Liver (tissue), 9 donors: ENCODE data around the gene CDH4. TPM values are rescaled to one million over a fixed set of nuclear protein-coding genes. Genes with fewer than 3 reads are reported as not detected.

ENCODE experiments used
- DNase-seq: peaks from one replicate; pipeline ENCODE4 v3.0.0-alpha.2; 2017; ENCODE audit warnings: low spot score
- H3K27ac ChIP-seq, 2 donors: one replicate each; pipeline ENCODE4 v1.7.0; 2013; ENCODE audit warnings: inconsistent platforms in 2 of 2, low read length in 2 of 2, control low read depth in 1 of 2, low read depth in 1 of 2, mild to moderate bottlenecking in 1 of 2
- H3K27me3 ChIP-seq, 4 donors: one replicate each; pipeline versions ENCODE4 v1.6.1 to v1.7.0; 2013; ENCODE audit warnings: low read length in 3 of 4, inconsistent platforms in 1 of 4, mild to moderate bottlenecking in 1 of 4, moderate library complexity in 1 of 4; ENCODE audit not compliant: control insufficient read depth in 4 of 4, insufficient read depth in 4 of 4
- H3K36me3 ChIP-seq, 4 donors: one replicate each; pipeline versions ENCODE4 v1.6.1 to v1.7.0; 2013; ENCODE audit warnings: low read length in 3 of 4, mild to moderate bottlenecking in 3 of 4, low read depth in 1 of 4, moderate library complexity in 1 of 4; ENCODE audit not compliant: control insufficient read depth in 4 of 4, insufficient read depth in 3 of 4
- H3K4me1 ChIP-seq, 4 donors: one replicate each; pipeline versions ENCODE4 v1.6.1 to v1.7.0; 2013; ENCODE audit warnings: low read length in 3 of 4, mild to moderate bottlenecking in 3 of 4, moderate library complexity in 1 of 4; ENCODE audit not compliant: control insufficient read depth in 4 of 4, insufficient read depth in 4 of 4
- H3K4me3 ChIP-seq, 3 donors: one replicate each; pipeline versions ENCODE4 v1.6.1 to v1.7.0; 2013; ENCODE audit warnings: low read length in 3 of 3, control low read depth in 1 of 3, low read depth in 1 of 3, mild to moderate bottlenecking in 1 of 3
- H3K9ac ChIP-seq, 2 donors: one replicate each; pipeline ENCODE4 v1.7.0; 2013; ENCODE audit warnings: low read length in 2 of 2, mild to moderate bottlenecking in 2 of 2, moderate library complexity in 2 of 2, control low read depth in 1 of 2, low read depth in 1 of 2
- H3K9me3 ChIP-seq, 4 donors: one replicate each; pipeline versions ENCODE4 v1.6.1 to v1.7.0; 2013; ENCODE audit warnings: low read length in 3 of 4; ENCODE audit not compliant: control insufficient read depth in 4 of 4
- EGR1 ChIP-seq, 2 donors: IDR thresholded peaks; 2 replicates each; pipeline ENCODE4 v1.6.1; 2016 to 2018; ENCODE audit warnings: antibody characterized with exemption in 2 of 2, low read depth in 2 of 2
- FOXA1 ChIP-seq: IDR thresholded peaks from 2 replicates; pipeline ENCODE4 v1.6.1; 2016; ENCODE audit warnings: antibody characterized with exemption
- FOXA2 ChIP-seq: IDR thresholded peaks from 2 replicates; pipeline ENCODE4 v1.6.1; 2016; ENCODE audit warnings: antibody characterized with exemption
- GABPA ChIP-seq, 2 donors: IDR thresholded peaks in 1 of 2; conservative IDR thresholded peaks in 1 of 2; 2 replicates each; pipeline ENCODE4 v1.6.1; 2016; ENCODE audit warnings: antibody characterized with exemption in 2 of 2, mild to moderate bottlenecking in 1 of 2, moderate library complexity in 1 of 2
- HNF4A ChIP-seq, 2 donors: conservative IDR thresholded peaks; 2 replicates each; pipeline ENCODE4 v1.6.1; 2016; ENCODE audit warnings: antibody characterized with exemption in 2 of 2, mild to moderate bottlenecking in 2 of 2
- HNF4G ChIP-seq: IDR thresholded peaks from 2 replicates; pipeline ENCODE4 v1.6.1; 2016; ENCODE audit warnings: antibody characterized with exemption
- JUND ChIP-seq, 2 donors: IDR thresholded peaks; 2 replicates each; pipeline ENCODE4 v1.6.1; 2016; ENCODE audit warnings: antibody characterized with exemption in 2 of 2
- MAX ChIP-seq: IDR thresholded peaks from 2 replicates; pipeline ENCODE4 v1.6.1; 2016; ENCODE audit warnings: antibody characterized with exemption
- NR2F2 ChIP-seq: IDR thresholded peaks from 2 replicates; pipeline ENCODE4 v1.6.1; 2016; ENCODE audit warnings: antibody characterized with exemption
- RAD21 ChIP-seq, 2 donors: IDR thresholded peaks; 2 replicates each; pipeline ENCODE4 v1.6.1; 2016; ENCODE audit warnings: antibody characterized with exemption in 2 of 2, mild to moderate bottlenecking in 2 of 2
- REST ChIP-seq: IDR thresholded peaks from 2 replicates; pipeline ENCODE4 v1.6.1; 2016; ENCODE audit warnings: antibody characterized with exemption, mild to moderate bottlenecking
- TAF1 ChIP-seq: conservative IDR thresholded peaks from 2 replicates; pipeline ENCODE4 v1.6.1; 2016; ENCODE audit warnings: antibody characterized with exemption, mild to moderate bottlenecking
- WGBS: extraction: QIAGEN DNeasy Blood & Tissue Kit; methylation state at CpG from one replicate; pipeline ENCODE4 v1.1.7; 2013; 5-methylcytosine and 5-hydroxymethylcytosine counted together
- polyA plus RNA-seq, 2 donors: library from polyadenylated mRNA; stranded (reverse) in 1 of 2; unstranded in 1 of 2; fragments of 200-250 nt in 1 of 2; fragments of >200 nt in 1 of 2; fragmentation: Nextera tagmentation in 1 of 2; extraction: Ambion mirVana in 1 of 2; gene quantifications; one replicate each; pipeline versions ENCODE4 v1.2.1 to v1.2.3, GENCODE V29; 2013 to 2015
- total RNA-seq, 2 donors: library from RNA; depleted of rRNA; stranded (reverse); fragments of >200 nt; gene quantifications; one replicate each; pipeline ENCODE4 v1.2.3, GENCODE V29; 2014
- TF ChIP-seq, protein P1 (sequence below): fragments of 150-350 bp; IDR thresholded peaks from 2 replicates; pipeline ENCODE4 v1.5.1; 2017; ENCODE audit warnings: improper control_type of control experiment, low read depth, low read length; ENCODE audit not compliant: missing input control
- TF ChIP-seq, protein P2 (sequence below): IDR thresholded peaks from 2 replicates; pipeline ENCODE4 v1.6.1; 2016; ENCODE audit warnings: antibody characterized with exemption
- TF ChIP-seq, protein P3 (sequence below): IDR thresholded peaks from 2 replicates; pipeline ENCODE4 v1.6.1; 2016; ENCODE audit warnings: antibody characterized with exemption
- donor health status: healthy.
- donor health status: healthy.
- donor health status: healthy.
- donor health status: healthy.
- donor health status: healthy.

CDH4 gene
- total and polyA plus RNA-seq, 4 donors: 0.03 to 0.25 (median 0.19) TPM; not detected in 1

DNA sequence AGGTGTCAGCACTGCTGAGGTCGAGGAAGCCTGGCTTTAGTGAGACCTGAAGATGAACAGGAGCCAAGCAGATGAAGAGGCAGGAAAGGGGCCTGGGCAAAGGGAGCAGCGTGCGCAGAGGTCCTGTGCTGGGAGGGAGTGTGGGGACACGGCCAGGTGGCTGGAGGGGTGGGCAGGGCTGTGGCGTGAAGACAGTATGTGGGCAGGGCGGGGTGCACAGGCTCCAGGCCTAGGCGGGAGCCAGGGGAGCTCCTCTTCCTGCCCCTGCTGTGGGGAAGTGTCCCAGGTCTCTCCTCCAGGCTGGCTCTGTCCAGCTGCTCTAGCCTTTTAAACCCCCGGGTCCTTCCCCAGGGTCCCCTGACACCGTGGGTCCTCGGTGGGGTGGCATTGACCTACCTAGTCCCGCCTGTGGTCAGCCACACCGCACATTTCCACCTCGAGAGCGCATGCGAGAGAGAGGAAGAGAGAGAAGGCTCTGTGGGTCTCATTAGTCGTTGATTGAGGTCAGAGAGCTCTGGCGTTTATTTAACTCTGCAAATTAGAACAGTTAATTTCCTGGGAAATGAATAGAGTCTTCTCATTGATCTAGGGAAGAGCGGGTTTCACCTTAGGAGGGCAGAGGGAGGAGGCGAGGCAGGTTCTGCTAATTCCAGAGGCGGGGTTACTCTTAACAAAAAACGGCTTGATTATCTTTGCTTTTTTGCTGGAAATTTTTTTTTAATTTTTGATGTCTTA, 68.8 kb downstream of the CDH4 start:
- Histone ChIP-seq H3K9ac (no peak overlapping the region), H3K27me3 (peaks cover 0 to 3% (median 0%) of the 10 kb centered on the region in 4 donors), H3K9me3 (no peaks in the 10 kb centered on the region), H3K27ac (no peak overlapping the region), H3K4me3 (no peak overlapping the region), H3K36me3 (no peaks in the 10 kb centered on the region), H3K4me1 (no peaks in the 10 kb centered on the region)
- DNase-seq: no peak
- WGBS: 68% methylated on average over 21 of the region's 21 CpGs
- TF ChIP-seq TAF1 (no peak), RAD21 (IDR thresholded peaks at IDR 0.05) (no peak), HNF4G (no peak), EGR1 (IDR thresholded peaks at IDR 0.05; ENCODE audit: low read depth in 2 of 2) (no peak), MAX (no peak), FOXA1 (no peak), NR2F2 (no peak), HNF4A (conservative IDR thresholded peaks at IDR 0.05) (no peak), GABPA (IDR thresholded peaks at IDR 0.05 in 1 of 2, conservative IDR thresholded peaks at IDR 0.05 in 1 of 2) (no peak), JUND (IDR thresholded peaks at IDR 0.05) (no peak), FOXA2 (no peak), REST (no peak)
- TF ChIP-seq, protein P1, sequence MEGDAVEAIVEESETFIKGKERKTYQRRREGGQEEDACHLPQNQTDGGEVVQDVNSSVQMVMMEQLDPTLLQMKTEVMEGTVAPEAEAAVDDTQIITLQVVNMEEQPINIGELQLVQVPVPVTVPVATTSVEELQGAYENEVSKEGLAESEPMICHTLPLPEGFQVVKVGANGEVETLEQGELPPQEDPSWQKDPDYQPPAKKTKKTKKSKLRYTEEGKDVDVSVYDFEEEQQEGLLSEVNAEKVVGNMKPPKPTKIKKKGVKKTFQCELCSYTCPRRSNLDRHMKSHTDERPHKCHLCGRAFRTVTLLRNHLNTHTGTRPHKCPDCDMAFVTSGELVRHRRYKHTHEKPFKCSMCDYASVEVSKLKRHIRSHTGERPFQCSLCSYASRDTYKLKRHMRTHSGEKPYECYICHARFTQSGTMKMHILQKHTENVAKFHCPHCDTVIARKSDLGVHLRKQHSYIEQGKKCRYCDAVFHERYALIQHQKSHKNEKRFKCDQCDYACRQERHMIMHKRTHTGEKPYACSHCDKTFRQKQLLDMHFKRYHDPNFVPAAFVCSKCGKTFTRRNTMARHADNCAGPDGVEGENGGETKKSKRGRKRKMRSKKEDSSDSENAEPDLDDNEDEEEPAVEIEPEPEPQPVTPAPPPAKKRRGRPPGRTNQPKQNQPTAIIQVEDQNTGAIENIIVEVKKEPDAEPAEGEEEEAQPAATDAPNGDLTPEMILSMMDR: no peak
- TF ChIP-seq, protein P2, sequence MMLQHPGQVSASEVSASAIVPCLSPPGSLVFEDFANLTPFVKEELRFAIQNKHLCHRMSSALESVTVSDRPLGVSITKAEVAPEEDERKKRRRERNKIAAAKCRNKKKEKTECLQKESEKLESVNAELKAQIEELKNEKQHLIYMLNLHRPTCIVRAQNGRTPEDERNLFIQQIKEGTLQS: no peak
- TF ChIP-seq, protein P3, sequence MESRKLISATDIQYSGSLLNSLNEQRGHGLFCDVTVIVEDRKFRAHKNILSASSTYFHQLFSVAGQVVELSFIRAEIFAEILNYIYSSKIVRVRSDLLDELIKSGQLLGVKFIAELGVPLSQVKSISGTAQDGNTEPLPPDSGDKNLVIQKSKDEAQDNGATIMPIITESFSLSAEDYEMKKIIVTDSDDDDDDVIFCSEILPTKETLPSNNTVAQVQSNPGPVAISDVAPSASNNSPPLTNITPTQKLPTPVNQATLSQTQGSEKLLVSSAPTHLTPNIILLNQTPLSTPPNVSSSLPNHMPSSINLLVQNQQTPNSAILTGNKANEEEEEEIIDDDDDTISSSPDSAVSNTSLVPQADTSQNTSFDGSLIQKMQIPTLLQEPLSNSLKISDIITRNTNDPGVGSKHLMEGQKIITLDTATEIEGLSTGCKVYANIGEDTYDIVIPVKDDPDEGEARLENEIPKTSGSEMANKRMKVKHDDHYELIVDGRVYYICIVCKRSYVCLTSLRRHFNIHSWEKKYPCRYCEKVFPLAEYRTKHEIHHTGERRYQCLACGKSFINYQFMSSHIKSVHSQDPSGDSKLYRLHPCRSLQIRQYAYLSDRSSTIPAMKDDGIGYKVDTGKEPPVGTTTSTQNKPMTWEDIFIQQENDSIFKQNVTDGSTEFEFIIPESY: no peak
